ENCODE data around the gene NFX1. TPM values are rescaled to one million over a fixed set of nuclear protein-coding genes. Genes with fewer than 3 reads are reported as not detected.
A peak's percentile ranks its signal among the peaks of the same experiment; 100 is the strongest.

The NFX1 gene
- total RNA-seq, 1 donor from 2014 or later, result 34.1 TPM

GRCh38 chr9:33250458-33250995 is 39.8 kb upstream of the NFX1 start:
- H3K27me3 ChIP-seq, result no peaks in the 10 kb centered on the region
- intact Hi-C loops (cut with DNase I), result no loop called here
- no peak for TF ChIP-seq POLR2AphosphoS5 (IDR thresholded peaks at IDR 0.05; ENCODE audit: insufficient read depth in 1 of 2, low read depth in 1 of 2)
- no peak for TF ChIP-seq POLR2A (IDR thresholded peaks at IDR 0.05)
- no peak for DNase-seq (ENCODE audit: extremely low spot score in 2 of 2)
- H3K4me3 ChIP-seq, result no peak overlapping the region
- no peaks in the 10 kb centered on the region for H3K9me3 ChIP-seq
- peaks cover 0 to 30% of the 10 kb centered on the region in 2 donors for H3K36me3 ChIP-seq
- H3K4me1 ChIP-seq, result no peaks in the 10 kb centered on the region
- H3K27ac ChIP-seq, result peak overlapping the region; percentile 24

- Histone ChIP-seq H3K27me3 (no peaks in the 10 kb centered on the region), H3K36me3 (peaks cover 0 to 62% of the 10 kb centered on the region in 2 donors), H3K9me3 (no peaks in the 10 kb centered on the region), H3K27ac (no peak overlapping the region), H3K4me1 (no peaks in the 10 kb centered on the region), H3K4me3 (no peak overlapping the region)
- no peak for DNase-seq (ENCODE audit: extremely low spot score in 2 of 2)
- TF ChIP-seq POLR2A (IDR thresholded peaks at IDR 0.05), result no peak
- TF ChIP-seq CTCF (IDR thresholded peaks at IDR 0.05), result no peak
- TF ChIP-seq POLR2AphosphoS5 (IDR thresholded peaks at IDR 0.05; ENCODE audit: insufficient read depth in 1 of 2, low read depth in 1 of 2), result no peak
- intact Hi-C loops (cut with DNase I), result no loop called here
Observed at GRCh38 chr9:33254211-33254610, 36.1 kb upstream of the NFX1 start.

- Histone ChIP-seq H3K9me3 (no peaks in the 10 kb centered on the region), H3K36me3 (peaks cover 0 to 70% of the 10 kb centered on the region in 2 donors), H3K4me3 (no peak overlapping the region), H3K27ac (no peak overlapping the region), H3K4me1 (no peaks in the 10 kb centered on the region), H3K27me3 (no peaks in the 10 kb centered on the region)
- DNase-seq (ENCODE audit: extremely low spot score in 2 of 2), result no peak
- no peak for TF ChIP-seq CTCF (IDR thresholded peaks at IDR 0.05)
- TF ChIP-seq POLR2A (IDR thresholded peaks at IDR 0.05), result no peak
- TF ChIP-seq POLR2AphosphoS5 (IDR thresholded peaks at IDR 0.05; ENCODE audit: insufficient read depth in 1 of 2, low read depth in 1 of 2), result no peak
- intact Hi-C loops (cut with DNase I), result no loop called here
Observed at GRCh38 chr9:33255014-33255413, 35.3 kb upstream of the NFX1 start.

- no peak for TF ChIP-seq POLR2A (IDR thresholded peaks at IDR 0.05)
- TF ChIP-seq POLR2AphosphoS5 (IDR thresholded peaks at IDR 0.05; ENCODE audit: insufficient read depth in 1 of 2, low read depth in 1 of 2), result no peak
- no peak for TF ChIP-seq CTCF (IDR thresholded peaks at IDR 0.05)
- no peak overlapping the region for H3K27ac ChIP-seq
Observed at GRCh38 chr9:33255471-33255870, 34.8 kb upstream of the NFX1 start.

GRCh38 chr9:33256236-33256635 is 34.1 kb upstream of the NFX1 start:
- Histone ChIP-seq H3K9me3 (no peaks in the 10 kb centered on the region), H3K36me3 (peaks cover 0 to 83% of the 10 kb centered on the region in 2 donors), H3K27me3 (no peaks in the 10 kb centered on the region), H3K27ac (no peak overlapping the region), H3K4me1 (no peaks in the 10 kb centered on the region), H3K4me3 (no peak overlapping the region)
- TF ChIP-seq CTCF (IDR thresholded peaks at IDR 0.05) (no peak), POLR2A (IDR thresholded peaks at IDR 0.05) (no peak), POLR2AphosphoS5 (IDR thresholded peaks at IDR 0.05; ENCODE audit: insufficient read depth in 1 of 2, low read depth in 1 of 2) (no peak)
- intact Hi-C loops (cut with DNase I), result no loop called here
- DNase-seq (ENCODE audit: extremely low spot score in 2 of 2), result no peak

More at GRCh38 chr9:33255471-33255870, 34.8 kb upstream of the NFX1 start:
- Histone ChIP-seq H3K27me3 (no peaks in the 10 kb centered on the region), H3K4me3 (no peak overlapping the region), H3K36me3 (peaks cover 0 to 75% of the 10 kb centered on the region in 2 donors), H3K9me3 (no peaks in the 10 kb centered on the region), H3K4me1 (no peaks in the 10 kb centered on the region)
- DNase-seq (ENCODE audit: extremely low spot score in 2 of 2), result no peak
- intact Hi-C loops (cut with DNase I), result no loop called here

All from vagina (tissue), 2 donors.